HG03095 (cell line): ENCODE measurements around the gene MIEN1.
"Not testable (repeated sequence)": the region's sequence is repeated elsewhere in the genome, so short reads cannot be mapped to it uniquely, and the experiment has no call there.

ENCODE experiments used
- ATAC-seq: cut with Tn5 transposase; IDR thresholded peaks from one replicate; pipeline ENCODE4 v1.9.1; 2021; ENCODE audit warnings: moderate library complexity; ENCODE audit not compliant: unreplicated experiment

Gene MIEN1

GRCh38 chr17:39701012-39701783 lies 29.1 kb downstream of the MIEN1 start:
- ATAC-seq, result no peak

DNA sequence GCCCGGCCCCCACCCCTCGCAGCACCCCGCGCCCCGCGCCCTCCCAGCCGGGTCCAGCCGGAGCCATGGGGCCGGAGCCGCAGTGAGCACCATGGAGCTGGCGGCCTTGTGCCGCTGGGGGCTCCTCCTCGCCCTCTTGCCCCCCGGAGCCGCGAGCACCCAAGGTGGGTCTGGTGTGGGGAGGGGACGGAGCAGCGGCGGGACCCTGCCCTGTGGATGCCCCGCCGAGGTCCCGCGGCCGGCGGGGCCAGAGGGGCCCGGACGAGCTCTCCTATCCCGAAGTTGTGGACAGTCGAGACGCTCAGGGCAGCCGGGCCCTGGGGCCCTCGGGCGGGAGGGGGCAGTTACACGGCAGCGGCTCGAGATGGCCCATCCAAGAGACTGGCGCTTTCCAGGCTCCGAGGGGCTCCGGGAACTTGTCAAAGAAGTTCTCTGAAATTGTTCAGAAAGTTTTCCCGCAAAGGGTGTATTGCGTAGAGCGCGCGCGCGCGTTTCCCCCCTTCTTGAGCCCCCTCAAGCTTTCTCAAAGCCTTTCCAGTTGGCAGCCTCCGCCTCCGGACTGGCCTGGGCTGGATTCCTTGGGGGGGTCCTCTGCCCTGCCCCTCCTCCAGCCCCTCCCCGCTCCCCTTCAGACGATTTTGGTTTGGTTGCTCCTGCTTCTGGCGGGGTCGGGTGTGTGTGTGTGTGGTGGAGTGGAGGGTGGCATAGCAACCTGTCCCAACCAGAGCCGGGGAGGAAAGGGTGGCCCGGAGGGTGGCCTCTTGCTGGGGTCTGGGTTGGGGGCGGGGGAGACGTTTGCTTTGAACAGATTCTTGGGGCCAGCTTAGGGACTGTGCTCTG lies 30.0 kb downstream of the MIEN1 start:
- ATAC-seq, result no peak

DNA sequence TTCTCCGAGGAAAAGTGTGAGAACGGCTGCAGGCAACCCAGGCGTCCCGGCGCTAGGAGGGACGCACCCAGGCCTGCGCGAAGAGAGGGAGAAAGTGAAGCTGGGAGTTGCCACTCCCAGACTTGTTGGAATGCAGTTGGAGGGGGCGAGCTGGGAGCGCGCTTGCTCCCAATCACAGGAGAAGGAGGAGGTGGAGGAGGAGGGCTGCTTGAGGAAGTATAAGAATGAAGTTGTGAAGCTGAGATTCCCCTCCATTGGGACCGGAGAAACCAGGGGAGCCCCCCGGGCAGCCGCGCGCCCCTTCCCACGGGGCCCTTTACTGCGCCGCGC lies 30.5 kb downstream of the MIEN1 start, which contains the start of gene ERBB2:
ERBB2 (plus strand) TSS at position 247 of the 330 bp plus-strand sequence. CDS start 175 bp downstream, outside the sequence.
- ATAC-seq, result no peak

DNA sequence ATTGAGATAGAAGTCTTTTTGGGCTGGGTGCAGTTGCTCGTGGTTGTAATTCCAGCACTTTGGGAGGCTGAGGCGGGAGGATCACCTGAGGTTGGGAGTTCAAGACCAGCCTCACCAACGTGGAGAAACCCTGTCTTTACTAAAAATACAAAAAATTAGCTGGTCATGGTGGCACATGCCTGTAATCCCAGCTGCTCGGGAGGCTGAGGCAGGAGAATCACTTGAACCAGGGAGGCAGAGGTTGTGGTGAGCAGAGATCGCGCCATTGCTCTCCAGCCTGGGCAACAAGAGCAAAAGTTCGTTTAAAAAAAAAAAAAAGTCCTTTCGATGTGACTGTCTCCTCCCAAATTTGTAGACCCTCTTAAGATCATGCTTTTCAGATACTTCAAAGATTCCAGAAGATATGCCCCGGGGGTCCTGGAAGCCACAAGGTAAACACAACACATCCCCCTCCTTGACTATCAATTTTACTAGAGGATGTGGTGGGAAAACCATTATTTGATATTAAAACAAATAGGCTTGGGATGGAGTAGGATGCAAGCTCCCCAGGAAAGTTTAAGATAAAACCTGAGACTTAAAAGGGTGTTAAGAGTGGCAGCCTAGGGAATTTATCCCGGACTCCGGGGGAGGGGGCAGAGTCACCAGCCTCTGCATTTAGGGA lies 31.0 kb downstream of the MIEN1 start:
- not testable (repeated sequence) for ATAC-seq

GRCh38 chr17:39697961-39698360 lies 32.4 kb downstream of the MIEN1 start:
- ATAC-seq, result no peak

DNA sequence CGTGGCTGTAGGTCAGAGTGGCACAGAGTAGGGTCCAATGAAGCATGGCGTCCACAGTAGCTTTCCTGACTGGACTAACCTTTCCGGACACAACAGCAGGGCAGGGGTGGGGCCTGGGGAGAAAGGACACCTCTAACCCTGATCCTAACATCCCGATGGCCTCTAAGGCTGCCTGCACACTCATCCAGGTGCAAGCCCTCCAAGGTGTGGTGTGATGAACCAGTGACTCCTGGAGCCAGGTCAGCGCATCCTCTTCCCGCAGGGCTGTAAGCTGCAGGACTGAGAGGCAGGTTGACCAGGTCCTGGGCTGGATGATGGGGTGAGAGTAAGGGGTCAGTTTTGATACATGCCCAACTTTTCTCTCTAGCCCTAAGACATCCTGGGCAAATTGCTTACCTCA lies 33.6 kb downstream of the MIEN1 start:
- no peak for ATAC-seq

- no peak for ATAC-seq
These were observed 35.2 kb downstream of the MIEN1 start for GRCh38 chr17:39695089-39695474.

DNA sequence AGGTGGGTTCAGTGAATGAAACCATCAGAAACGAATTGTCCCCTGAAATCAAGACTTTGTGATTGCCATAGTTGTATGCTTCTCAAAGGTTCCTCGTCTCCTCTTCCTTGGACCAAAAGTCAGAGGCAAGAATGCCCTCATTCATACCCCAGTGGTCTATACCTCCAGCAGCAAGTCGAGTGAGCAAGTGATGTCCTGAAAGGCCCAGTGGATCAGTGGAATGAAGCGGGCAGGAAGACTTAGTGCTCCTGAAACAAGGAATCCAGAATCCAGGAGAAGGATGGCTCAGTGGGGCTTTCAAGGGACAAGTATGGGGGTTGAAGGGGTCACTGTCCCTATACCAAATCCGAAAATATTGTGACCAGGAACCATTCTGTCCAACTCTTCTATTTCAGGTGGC lies 35.7 kb downstream of the MIEN1 start:
- ATAC-seq, result no peak

GRCh38 chr17:39688945-39689344 lies 41.4 kb downstream of the MIEN1 start:
- no peak for ATAC-seq

DNA sequence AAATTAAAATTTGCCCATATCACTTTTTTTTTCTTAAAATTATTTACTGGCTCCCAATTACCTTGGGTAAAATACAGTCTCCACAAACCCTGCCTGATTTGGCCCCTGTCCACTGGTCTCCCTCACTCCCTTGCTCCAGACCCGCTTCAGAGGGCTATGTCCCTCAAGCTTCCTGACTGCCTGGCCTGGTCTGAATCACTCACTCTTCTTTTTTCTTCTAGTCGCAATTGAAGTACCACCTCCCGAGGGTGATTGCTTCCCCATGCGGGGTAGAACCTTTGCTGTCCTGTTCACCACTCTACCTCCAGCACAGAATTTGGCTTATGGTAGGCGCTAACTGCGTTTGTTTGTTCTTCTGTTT lies 41.9 kb downstream of the MIEN1 start:
- ATAC-seq, result no peak

GRCh38 chr17:39687546-39688474 lies 42.5 kb downstream of the MIEN1 start, which contains the start of gene PGAP3:
Gene PGAP3 (minus strand): TSS chr17:39688057. CDS start chr17:39688014, 43 bp downstream.
- peak; percentile 84 for ATAC-seq

- no peak for ATAC-seq
These were observed 43.2 kb downstream of the MIEN1 start for GRCh38 chr17:39687101-39687545.

DNA sequence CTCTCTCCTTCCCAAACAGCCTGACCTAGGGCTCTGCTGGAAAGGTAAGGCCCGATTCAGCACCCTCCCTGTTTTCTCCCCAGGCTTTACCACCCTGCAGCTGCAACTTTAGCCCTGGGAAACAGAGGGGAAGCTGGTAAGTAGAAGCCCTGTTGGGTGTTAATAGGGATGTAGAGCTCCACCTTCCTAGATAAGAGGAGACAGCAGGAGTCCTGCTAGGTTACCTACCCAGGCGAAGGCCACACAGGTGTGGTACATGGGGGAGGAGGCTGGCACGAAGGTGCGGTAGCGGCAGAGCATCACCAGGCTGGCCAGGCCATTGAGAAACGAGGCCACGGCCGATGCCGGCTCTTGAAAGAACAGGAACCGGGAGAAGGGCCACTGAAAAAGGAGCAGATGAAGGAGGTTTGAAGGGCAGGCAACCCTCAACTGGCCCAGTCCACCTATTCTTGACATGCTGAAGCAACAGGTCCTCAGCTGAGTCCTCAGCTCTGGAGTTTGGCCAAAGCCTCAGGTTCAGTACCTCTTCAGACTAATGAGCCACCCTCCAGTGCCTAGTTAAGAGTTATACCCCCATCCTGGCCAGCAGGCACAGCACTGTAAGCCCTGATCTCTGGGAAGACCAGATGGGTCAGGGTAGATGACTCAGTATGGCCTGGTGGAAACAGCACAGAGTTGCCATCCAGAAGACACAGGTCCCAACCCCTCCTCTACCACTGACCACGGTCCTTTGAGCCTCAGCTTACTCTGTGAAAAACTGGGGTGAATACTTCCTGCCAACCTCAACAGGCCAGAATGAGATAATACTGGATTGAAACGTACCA lies 45.8 kb downstream of the MIEN1 start:
- no peak for ATAC-seq

GRCh38 chr17:39683295-39683939 lies 46.9 kb downstream of the MIEN1 start:
- no peak for ATAC-seq

- no peak for ATAC-seq
These were observed 50.7 kb downstream of the MIEN1 start for GRCh38 chr17:39679521-39680192.
